22Rv1 (cell line): Measurements from ENCODE around the gene TRHDE.

Experiments used
- CTCF ChIP-seq: fragments of 450-650 bp; IDR thresholded peaks from 2 replicates; pipeline ENCODE4 v1.5.1; 2017; ENCODE audit warnings: mild to moderate bottlenecking
- ZFX ChIP-seq: fragments of 450-650 bp; IDR thresholded peaks from 2 replicates; pipeline ENCODE4 v1.6.1; 2017; ENCODE audit warnings: antibody characterized with exemption, borderline replicate concordance

DNA sequence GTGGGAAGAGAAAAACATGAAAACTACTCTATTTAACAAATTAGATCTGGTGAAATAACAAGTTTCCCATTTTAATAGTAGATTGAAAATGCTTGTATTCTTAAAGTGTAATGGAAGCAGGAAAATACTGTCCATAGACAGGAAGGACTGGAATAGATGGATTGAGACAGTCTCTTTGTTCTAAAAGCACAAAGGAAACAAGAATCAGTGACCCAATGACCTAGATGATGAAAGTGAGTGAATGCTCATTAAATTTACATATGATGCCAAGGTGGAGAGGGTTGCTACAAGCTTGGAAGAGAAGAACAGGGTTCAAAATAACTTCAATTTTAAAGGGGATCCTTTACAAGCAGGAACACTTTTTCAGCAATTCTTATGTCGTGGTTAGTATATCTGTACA is 233.1 kb downstream of the TRHDE start:
- no peak for TF ChIP-seq CTCF
- TF ChIP-seq ZFX = no peak
